GM10248 (cell line): ENCODE data around the gene ADGRD1.
A peak's percentile ranks its signal among the peaks of the same experiment; 100 is the strongest.

ENCODE experiments used
- CTCF ChIA-PET: fragments of 300-600 bp; sonication (Branson Sonifier 250); formaldehyde crosslinking; extraction: SDS; loops from one replicate; lab custom pipeline; 2021; ENCODE audit warnings: antibody characterized with exemption; lab: Yijun Ruan, JAX
- POLR2A ChIA-PET: fragments of 350-650 bp; sonication (Branson Sonifier 250); formaldehyde crosslinking; extraction: SDS; loops from one replicate; lab custom pipeline; 2020; ENCODE audit warnings: antibody characterized with exemption; lab: Yijun Ruan, JAX
- DNase-seq: peaks from one replicate; pipeline ENCODE4 v3.0.0; 2012; ENCODE audit errors: extremely low spot score
- CTCF ChIP-seq: IDR thresholded peaks from 2 replicates; pipeline ENCODE4 v1.5.1; 2012; ENCODE audit warnings: mild to moderate bottlenecking, low read depth; ENCODE audit errors: extremely low read depth, missing control alignments, control extremely low read depth

Gene ADGRD1

GRCh38 chr12:131113568-131114270, 160.0 kb downstream of the ADGRD1 start:
- no peak for TF ChIP-seq CTCF
- ChIA-PET POLR2A (no interaction called here), CTCF (interaction anchor here (4.3 to 9.2 kb wide), 2 partner anchors 9 to 18 kb away, joined by 27 to 88 read pairs; no protein-coding TSS in a partner anchor)
- no peak for DNase-seq

GRCh38 chr12:131114271-131114670, 160.6 kb downstream of the ADGRD1 start:
- ChIA-PET CTCF (interaction anchor here (4.3 to 9.2 kb wide), 2 partner anchors 9 to 18 kb away, joined by 27 to 88 read pairs; no protein-coding TSS in a partner anchor), POLR2A (no interaction called here)
- DNase-seq: no peak
- TF ChIP-seq CTCF: no peak

DNA sequence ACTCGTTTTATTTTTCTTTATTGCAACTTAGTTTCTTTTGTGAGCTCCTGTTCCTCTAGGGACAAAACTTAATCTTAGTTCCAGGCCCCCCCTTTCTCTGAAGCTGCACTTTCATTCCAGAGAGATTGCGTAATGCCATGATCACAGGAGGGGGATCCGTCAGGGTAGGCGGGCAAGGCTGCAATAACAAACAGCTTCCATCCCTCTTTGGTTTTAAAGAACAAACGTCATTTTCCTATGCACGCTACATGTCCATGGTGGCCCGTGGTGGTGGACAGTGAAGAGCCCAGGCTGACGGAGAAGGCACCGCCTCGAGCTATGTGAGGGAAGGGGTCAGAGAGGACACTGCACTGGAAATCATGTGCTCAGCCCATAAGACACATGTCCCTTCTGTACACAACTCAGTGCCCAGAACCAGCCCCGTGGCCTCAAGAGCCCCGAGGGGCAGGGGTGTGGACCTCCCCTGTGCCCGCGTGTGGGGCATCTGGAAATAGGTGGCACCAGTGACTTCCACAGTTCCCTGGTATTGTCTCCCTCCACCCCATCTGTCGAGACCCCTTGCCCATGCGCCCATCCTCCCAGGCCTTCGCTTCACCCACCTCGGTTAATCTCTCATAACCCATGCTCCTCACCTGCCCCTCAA, 161.4 kb downstream of the ADGRD1 start:
- TF ChIP-seq CTCF: no peak
- ChIA-PET POLR2A (no interaction called here), CTCF (interaction anchor here (4.2 to 9.2 kb wide), 3 partner anchors 10 to 17 kb away, joined by 16 to 88 read pairs (median 27); no protein-coding TSS in a partner anchor)
- no peak for DNase-seq

GRCh38 chr12:131115766-131116467, 162.2 kb downstream of the ADGRD1 start:
- POLR2A ChIA-PET: no interaction called here
- CTCF ChIA-PET: interaction anchor here (1.2 to 9.2 kb wide), 5 partner anchors 11 to 199 kb away, joined by 3 to 88 read pairs (median 6); no protein-coding TSS in a partner anchor
- no peak for DNase-seq
- no peak for TF ChIP-seq CTCF

- POLR2A ChIA-PET: no interaction called here
- no peak for DNase-seq
- peak; percentile 28 for TF ChIP-seq CTCF
- CTCF ChIA-PET: interaction anchor here (1.2 to 9.2 kb wide), 5 partner anchors 11 to 200 kb away, joined by 3 to 88 read pairs (median 6); no protein-coding TSS in a partner anchor
Measured at GRCh38 chr12:131116468-131117117, 162.9 kb downstream of the ADGRD1 start.
